ENCODE results near the gene SORD.
A peak's percentile ranks its signal among the peaks of the same experiment; 100 is the strongest.
"Not testable (repeated sequence)": the region's sequence is repeated elsewhere in the genome, so short reads cannot be mapped to it uniquely, and the experiment has no call there.

SORD gene

GRCh38 chr15:45027220-45027619, 4.2 kb downstream of the SORD start:
- ChIA-PET POLR2A (no interaction called here), CTCF (interaction anchor here (2.3 kb wide), 1 partner anchor 9 kb away, joined by 11 read pairs; no protein-coding TSS in a partner anchor)
- no peak for TF ChIP-seq CTCF (IDR thresholded peaks at IDR 0.05; ENCODE audit: control extremely low read depth, extremely low read depth, low read depth, missing control alignments)

GRCh38 chr15:45030743-45031142, 7.7 kb downstream of the SORD start:
- no peak for DNase-seq (ENCODE audit: extremely low spot score)
- POLR2A ChIA-PET, result no interaction called here
- no peak for TF ChIP-seq CTCF (IDR thresholded peaks at IDR 0.05; ENCODE audit: control extremely low read depth, extremely low read depth, low read depth, missing control alignments)
- CTCF ChIA-PET, result no interaction called here

More at GRCh38 chr15:45027220-45027619, 4.2 kb downstream of the SORD start:
- no peak for DNase-seq (ENCODE audit: extremely low spot score)

GRCh38 chr15:45031522-45032028, 8.6 kb downstream of the SORD start:
- POLR2A ChIA-PET; CTCF ChIA-PET; DNase-seq (ENCODE audit: extremely low spot score): not testable (repeated sequence)

DNA sequence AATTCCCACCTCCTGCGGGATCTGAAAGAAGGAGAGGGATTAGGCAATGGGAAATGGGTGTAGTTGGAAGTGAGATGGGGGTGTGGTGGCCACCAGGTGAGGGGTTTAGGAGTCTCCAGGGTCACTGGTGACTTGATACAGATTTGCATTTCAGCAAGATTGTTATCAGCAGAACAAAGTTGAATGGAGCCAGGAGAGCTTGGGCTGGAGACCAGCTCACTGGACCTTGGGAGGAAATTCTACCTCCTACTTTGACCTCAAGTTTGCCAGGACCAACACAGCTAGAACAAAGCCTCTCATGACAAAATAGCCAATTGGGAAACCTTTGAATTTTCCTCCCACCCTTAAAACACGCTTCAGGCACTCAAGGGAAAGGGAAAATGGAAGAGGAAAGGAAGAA, 9.5 kb downstream of the SORD start:
- POLR2A ChIA-PET; CTCF ChIA-PET; DNase-seq (ENCODE audit: extremely low spot score): not testable (repeated sequence)

DNA sequence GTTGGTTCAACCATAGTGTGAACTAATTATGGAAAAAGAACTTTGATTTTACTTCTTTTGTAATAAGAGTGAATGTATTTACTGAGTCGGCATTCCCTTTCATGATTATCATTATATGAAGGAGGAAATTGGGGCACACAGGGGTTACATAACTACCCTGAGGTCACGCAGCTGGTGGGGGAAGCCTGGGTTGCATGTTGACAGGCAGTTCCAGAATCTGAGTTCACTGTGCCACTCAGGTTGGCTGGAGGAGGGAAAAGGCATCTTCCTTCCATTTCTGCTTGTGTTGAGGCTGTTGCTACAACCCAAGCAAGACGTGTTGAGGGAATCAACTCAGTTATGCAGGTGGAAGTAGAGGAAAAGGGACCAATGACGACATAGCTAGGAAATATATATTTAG, 11.1 kb downstream of the SORD start:
- DNase-seq (ENCODE audit: extremely low spot score); CTCF ChIA-PET; POLR2A ChIA-PET: not testable (repeated sequence)

DNA sequence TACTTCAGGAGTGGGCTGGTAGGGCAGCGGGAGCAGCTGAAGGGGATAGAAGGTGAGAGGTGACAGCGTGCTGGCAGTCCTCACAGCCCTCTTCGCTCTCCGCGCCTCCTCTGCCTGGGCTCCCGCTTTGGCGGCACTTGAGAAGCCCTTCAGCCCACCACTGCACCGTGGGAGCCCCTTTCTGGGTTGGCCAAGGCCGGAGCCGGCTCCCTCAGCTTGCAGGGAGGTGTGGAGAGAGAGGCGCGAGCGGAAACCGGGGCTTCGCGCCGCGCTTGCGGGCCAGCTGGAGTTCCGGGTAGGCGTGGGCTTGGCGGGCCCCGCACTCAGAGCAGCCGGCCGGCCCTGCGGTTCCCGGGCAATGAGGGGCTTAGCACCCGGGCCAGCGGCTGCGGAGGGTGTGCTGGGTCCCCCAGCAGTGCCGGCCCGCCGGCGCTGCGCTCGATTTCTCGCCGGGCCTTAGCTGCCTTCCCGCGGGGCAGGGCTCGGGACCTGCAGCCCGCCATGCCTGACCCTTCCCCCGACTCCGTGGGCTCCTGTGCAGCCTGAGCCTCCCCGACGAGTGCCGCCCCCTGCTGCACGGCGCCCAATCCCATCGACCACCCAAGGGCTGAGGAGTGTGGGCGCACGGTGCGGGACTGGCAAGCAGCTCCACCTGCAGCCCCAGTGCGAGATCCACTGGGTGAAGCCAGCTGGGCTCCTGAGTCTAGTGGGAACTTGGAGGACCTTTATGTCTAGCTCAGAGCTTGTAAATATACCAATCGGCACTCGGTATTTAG, 11.8 kb downstream of the SORD start:
- POLR2A ChIA-PET; DNase-seq (ENCODE audit: extremely low spot score): not testable (repeated sequence)
- CTCF ChIA-PET, result interaction anchor here (1.0 to 3.3 kb wide), 6 partner anchors 14 to 182 kb away, joined by 3 to 23 read pairs (median 8); no protein-coding TSS in a partner anchor

DNA sequence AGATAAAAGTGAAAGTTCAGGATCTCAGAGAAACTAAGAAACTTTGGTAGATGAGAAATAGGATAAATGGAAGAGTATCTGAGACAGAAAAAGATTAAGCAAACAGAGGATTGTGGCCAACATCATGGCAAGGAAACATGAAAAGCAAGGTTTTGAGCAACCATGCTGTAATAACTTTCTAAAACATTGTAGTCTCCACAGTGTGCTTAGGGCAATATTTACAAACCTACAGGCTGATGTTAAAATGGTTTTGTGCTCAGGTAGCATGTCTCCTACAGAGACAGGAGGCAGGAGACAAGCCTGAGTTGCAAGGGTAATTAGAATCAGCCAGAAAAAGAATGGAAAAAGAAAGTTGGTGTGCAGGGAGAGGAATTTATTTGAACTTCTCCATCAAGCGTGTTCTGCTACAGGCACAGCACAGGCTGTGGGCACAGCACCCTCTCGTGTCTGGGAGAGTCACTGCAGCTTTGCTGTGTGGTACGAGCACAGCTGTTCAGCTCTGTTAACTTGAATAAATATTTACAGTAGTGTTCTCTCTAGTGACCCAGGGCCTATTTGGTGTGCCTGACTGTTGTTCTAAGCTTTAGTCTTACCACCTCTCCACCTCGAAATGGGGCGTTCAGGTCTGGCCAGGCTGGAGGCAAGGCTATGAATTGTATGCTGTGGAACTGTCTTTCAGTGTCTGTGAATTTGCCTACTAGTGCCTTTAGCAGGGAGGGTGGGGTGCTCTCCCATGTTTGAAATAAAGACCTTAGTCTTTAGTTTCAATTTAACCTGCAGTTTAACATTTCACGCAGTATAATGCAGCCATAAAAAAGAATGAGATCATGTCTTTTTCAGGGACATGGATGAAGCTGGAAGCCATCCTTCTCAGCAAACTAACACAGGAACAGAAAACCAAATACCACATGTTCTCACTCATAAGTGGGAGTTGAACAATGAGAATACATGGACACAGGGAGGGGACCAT, 14.1 kb downstream of the SORD start:
- DNase-seq (ENCODE audit: extremely low spot score), result peak; percentile 55
- CTCF ChIA-PET, result interaction anchor here (0.7 to 3.4 kb wide), 20 partner anchors 9 to 460 kb away, joined by 3 to 27 read pairs (median 5); partner anchors contain the start of gene SORD
- POLR2A ChIA-PET, result interaction anchor here (1.1 kb wide), 1 partner anchor 68 kb away, joined by 3 read pairs; no protein-coding TSS in a partner anchor
- peak; percentile 96 for TF ChIP-seq CTCF (IDR thresholded peaks at IDR 0.05; ENCODE audit: control extremely low read depth, extremely low read depth, low read depth, missing control alignments)

DNA sequence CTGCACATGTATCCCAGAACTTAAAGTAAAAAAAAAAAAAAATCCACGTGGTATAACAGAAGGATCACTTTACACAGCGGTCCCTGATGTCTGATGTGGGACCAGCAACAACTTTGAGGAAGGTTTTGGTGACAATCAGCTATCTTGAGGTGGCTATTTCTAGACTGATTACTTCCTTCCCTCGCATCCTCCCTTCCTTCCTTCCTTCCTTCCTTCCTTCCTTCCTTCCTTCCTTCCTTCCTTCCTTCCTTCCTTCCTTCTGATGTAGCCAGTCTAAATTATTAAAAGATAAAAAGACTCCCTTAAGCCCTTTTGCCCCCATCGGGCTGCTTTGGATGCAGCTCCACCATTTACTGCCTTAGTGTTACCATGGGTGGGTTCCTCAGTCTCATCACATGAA, 14.9 kb downstream of the SORD start:
- no peak for DNase-seq (ENCODE audit: extremely low spot score)
- TF ChIP-seq CTCF (IDR thresholded peaks at IDR 0.05; ENCODE audit: control extremely low read depth, extremely low read depth, low read depth, missing control alignments), result no peak
- CTCF ChIA-PET, result interaction anchor here (1.3 to 3.4 kb wide), 5 partner anchors 14 to 176 kb away, joined by 3 to 27 read pairs (median 6); no protein-coding TSS in a partner anchor
- POLR2A ChIA-PET, result no interaction called here

DNA sequence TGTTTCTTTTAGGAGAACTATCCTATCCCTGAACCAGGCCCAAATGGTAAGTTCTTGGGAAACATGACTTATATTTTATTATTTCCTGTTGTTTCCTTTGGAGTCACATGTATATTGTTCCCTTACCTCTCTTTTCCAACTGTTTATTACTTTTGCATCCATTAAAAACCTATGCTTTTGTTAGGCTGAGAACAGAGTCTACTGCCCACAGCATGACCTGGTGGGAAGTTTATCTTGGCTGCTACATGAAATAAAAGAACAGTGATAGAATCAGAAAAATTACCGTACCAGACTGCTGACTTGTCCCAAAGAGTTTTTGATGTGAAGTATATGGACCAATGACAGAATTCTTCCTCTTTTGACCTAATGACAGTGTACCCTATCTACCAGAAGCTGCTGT, 17.4 kb downstream of the SORD start:
- POLR2A ChIA-PET; CTCF ChIA-PET; DNase-seq (ENCODE audit: extremely low spot score): not testable (repeated sequence)

- POLR2A ChIA-PET; DNase-seq (ENCODE audit: extremely low spot score): not testable (repeated sequence)
- CTCF ChIA-PET, result interaction anchor here (1.6 kb wide), 1 partner anchor 76 kb away, joined by 3 read pairs; no protein-coding TSS in a partner anchor
Observed at GRCh38 chr15:45041538-45041937, 18.5 kb downstream of the SORD start.

DNA sequence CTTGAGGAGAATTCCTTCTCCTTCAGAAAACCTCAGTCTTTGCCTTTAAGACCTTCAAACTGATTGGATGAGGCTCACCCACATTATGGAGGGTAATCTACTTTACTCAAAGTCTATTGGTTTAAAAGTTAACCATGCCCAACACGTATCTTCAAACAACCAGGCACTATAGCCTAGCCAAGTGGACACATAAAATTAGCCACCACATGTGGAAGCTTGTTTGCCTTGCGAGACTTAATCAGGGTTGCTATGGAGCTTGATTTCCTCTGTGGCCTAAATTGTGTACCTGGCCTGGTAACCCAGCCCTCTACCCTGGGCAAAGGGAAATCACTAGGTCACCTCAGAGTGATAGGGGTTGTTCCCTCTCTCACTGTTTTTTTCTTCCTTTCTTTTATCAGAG, 19.9 kb downstream of the SORD start:
- POLR2A ChIA-PET; CTCF ChIA-PET; DNase-seq (ENCODE audit: extremely low spot score): not testable (repeated sequence)

DNA sequence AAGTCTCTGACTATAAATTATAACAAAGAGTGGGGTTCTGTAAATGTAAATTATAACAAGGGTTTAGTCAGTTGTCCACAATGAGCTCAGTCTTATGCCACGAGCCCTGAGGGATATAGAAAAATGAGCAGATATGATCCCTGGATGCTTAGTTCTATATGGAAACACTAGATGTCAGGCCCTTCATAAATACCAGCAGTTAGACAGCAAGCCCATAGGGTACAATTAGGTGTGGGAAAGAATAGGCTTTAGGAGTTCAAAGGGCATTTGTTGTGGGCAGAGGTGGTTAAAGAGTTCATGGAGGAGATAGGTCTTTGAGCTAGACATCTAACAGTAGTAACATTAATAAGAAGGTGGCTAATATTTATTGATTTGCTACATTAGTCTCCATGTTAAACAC, 21.3 kb downstream of the SORD start:
- CTCF ChIA-PET; POLR2A ChIA-PET; DNase-seq (ENCODE audit: extremely low spot score): not testable (repeated sequence)
